HK-2 (cell line): ENCODE results near the gene CACNB4.

ENCODE experiments used
- DNase-seq: peaks from one replicate; pipeline ENCODE4 v3.0.0-alpha.2; 2018; ENCODE audit not compliant: unreplicated experiment

Gene CACNB4

GRCh38 chr2:151786483-151786882 is 312.4 kb downstream of the CACNB4 start:
- no peak for DNase-seq

GRCh38 chr2:151786077-151786476 is 312.8 kb downstream of the CACNB4 start:
- no peak for DNase-seq

- DNase-seq, result no peak
Measured at GRCh38 chr2:151783133-151783520, 315.7 kb downstream of the CACNB4 start.
